ENCODE measurements around the gene WDR90.

DNA sequence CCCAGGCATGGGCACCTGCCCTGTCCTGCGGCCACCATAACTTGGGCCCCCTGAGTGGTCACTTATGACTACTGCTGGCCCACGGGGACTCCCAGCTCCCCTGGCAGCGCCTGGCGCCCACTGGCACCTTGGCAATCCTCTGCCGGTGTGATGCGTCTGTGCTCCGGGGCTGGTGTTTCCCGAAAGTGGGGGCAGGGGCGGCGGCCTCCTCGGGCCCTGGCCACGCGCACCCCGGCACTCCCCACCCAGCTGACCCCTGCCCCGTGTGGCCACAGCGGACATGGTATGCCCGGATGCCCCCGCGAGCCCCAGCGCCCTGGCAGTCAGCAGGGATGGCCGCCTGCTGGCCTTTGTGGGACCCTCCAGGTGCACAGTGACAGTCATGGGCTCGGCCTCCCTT is 8.3 kb downstream of the WDR90 start:
- TF ChIP-seq, protein P1, sequence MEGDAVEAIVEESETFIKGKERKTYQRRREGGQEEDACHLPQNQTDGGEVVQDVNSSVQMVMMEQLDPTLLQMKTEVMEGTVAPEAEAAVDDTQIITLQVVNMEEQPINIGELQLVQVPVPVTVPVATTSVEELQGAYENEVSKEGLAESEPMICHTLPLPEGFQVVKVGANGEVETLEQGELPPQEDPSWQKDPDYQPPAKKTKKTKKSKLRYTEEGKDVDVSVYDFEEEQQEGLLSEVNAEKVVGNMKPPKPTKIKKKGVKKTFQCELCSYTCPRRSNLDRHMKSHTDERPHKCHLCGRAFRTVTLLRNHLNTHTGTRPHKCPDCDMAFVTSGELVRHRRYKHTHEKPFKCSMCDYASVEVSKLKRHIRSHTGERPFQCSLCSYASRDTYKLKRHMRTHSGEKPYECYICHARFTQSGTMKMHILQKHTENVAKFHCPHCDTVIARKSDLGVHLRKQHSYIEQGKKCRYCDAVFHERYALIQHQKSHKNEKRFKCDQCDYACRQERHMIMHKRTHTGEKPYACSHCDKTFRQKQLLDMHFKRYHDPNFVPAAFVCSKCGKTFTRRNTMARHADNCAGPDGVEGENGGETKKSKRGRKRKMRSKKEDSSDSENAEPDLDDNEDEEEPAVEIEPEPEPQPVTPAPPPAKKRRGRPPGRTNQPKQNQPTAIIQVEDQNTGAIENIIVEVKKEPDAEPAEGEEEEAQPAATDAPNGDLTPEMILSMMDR (optimal IDR thresholded peaks at IDR 0.05 in 1 of 3, IDR thresholded peaks at IDR 0.05 in 1 of 3, conservative IDR thresholded peaks at IDR 0.05 in 1 of 3; ENCODE audit: extremely low read depth in 1 of 3, insufficient read depth in 2 of 3, low read length in 3 of 3): no peak
- TF ChIP-seq EZH2 (IDR thresholded peaks at IDR 0.05; ENCODE audit: low read length): no peak

Data from keratinocyte (primary cell).